AG10803 (cell line): ENCODE results near the gene PRRG2.

Source experiments
- DNase-seq: peaks from one replicate; pipeline ENCODE4 v3.0.0; 2010; ENCODE audit warnings: low read depth
- H3K4me3 ChIP-seq: 2 replicates; pipeline ENCODE4 v1.5.1; 2011; ENCODE audit warnings: mild to moderate bottlenecking, low read length, control low read depth
- TF ChIP-seq, protein P1 (sequence below): conservative IDR thresholded peaks from 2 replicates; pipeline ENCODE4 v1.5.1; 2011; ENCODE audit warnings: mild to moderate bottlenecking, low read length, control low read depth, inconsistent platforms

The PRRG2 gene

DNA sequence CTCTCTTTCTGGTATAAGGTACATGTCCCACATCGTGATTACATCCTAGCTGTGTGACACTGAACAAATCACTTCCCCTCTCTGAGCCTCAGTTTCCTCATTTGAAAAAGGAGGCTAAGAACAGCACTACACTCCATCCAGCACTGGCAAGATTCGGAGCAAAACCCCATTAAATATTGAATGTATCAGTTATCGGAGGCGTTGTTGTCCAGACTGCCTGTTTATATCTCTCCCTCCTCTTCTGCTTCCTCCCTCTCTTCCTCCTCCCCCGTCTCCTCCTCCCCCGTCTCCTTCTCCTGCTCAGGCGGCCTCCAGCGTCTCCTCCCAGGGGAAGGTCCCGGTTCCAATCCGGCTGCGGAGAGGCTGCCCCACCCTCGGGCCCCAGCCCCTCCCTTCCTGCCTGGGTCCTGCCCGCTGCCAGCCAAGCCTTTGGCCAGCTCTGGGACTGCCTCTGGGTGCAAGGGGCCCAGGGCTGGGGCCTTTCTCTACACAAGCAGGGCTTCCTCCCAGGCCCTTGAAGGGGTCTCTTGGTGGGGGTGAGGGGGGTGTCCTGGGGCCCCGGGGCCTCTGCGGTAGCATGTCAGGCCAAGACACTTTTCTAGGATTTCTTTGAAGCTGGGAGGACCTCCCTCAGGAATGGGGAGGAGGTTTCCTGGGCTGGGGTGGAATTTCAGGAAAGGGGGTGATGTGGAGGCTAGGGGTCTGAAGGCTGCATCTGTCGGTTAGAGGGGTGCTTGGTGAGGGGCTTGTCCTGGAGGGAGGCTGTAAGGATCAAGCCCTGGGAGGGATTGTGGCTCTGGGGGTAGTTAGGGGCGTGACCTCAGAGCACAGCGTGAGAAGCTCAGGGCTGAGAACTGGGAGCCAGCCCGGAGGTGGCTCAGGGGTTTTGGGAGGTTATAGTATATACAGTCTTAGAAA lies 57.0 kb downstream of the PRRG2 start:
- TF ChIP-seq, protein P1, sequence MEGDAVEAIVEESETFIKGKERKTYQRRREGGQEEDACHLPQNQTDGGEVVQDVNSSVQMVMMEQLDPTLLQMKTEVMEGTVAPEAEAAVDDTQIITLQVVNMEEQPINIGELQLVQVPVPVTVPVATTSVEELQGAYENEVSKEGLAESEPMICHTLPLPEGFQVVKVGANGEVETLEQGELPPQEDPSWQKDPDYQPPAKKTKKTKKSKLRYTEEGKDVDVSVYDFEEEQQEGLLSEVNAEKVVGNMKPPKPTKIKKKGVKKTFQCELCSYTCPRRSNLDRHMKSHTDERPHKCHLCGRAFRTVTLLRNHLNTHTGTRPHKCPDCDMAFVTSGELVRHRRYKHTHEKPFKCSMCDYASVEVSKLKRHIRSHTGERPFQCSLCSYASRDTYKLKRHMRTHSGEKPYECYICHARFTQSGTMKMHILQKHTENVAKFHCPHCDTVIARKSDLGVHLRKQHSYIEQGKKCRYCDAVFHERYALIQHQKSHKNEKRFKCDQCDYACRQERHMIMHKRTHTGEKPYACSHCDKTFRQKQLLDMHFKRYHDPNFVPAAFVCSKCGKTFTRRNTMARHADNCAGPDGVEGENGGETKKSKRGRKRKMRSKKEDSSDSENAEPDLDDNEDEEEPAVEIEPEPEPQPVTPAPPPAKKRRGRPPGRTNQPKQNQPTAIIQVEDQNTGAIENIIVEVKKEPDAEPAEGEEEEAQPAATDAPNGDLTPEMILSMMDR: no peak
- peak; percentile 82 for DNase-seq
- peak overlapping the region; percentile 87 for H3K4me3 ChIP-seq

DNA sequence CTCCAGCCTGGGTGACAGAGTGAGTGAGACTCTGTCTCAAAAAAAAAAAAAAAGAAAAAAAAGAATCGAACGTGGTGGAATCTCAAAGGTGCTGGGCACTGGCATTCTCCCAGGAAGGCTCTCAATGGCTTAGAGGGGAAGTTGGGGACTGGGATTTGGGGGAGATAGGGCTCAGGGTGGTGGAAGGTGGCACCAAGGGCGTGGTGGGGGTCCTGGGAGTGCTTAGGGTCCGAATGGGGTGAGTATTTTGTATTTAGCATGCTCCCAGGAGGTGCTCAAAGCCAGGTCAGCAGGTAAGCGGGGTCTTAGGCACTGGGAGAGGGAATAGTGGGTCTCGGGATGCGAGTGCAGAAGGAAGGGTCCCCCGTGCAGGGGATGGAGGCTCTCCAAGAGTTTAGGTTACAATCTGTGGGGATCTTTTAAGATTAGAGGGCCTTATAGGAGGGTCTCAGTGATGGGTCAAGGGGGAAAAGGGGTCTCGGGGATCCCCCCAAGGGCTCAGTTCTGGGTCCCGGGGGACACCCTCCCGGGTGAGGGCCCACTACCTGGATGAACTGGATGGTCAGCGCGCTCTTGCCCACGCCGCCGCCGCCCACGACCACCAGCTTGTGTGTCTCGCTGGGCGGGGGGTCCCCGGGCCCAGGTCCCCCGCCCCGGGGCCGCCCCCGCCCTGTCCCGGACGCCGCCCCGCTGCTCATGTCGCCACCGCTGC lies 58.4 kb downstream of the PRRG2 start:
- H3K4me3 ChIP-seq: peak overlapping the region; percentile 87
- TF ChIP-seq, protein P1: no peak
- DNase-seq: no peak

DNA sequence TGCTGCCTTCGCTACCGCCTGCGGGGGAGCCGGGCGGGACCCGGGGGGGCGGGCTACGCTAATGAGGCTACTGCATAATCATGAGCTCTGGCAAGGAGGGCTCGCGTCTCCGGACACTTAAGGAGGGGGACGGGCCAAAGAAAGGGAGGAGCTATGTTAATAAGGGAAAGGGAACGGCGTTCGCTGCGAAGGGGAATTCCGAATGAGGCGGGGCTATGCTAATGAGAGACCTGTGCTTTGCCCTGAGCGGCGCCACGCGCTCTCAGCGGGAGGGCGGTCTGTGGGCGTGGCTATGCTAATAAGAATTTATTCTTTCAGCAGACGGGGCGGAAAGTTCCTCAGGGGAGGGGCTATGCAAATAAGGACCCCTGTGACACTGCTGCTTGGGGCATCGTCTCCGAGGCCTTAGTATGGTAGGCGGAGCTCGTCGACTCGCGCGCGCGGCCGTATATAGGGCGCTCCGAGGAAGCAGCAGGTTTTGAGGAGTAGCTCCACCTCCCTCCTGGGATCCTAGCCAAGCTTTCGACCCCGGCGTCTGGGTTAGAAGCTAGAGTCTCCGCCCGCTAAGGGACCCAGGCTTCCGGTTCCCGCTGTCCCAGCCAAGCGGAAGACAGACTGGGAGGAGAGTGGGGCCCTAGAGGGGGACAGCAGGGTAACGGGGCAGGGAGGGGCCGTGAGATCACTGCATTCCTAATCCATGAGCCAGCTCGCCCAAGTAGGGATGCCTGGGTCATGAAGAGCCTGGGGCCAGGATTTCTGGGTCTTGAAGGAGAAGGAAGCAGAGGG lies 59.2 kb downstream of the PRRG2 start, which contains the start of gene RRAS:
TSS of gene RRAS (minus strand) at position 31 of the 786 bp plus-strand sequence. CDS start 45 bp downstream, outside the sequence.
- TF ChIP-seq, protein P1: no peak
- peak within 1 kb of the TSS; percentile 87 for H3K4me3 ChIP-seq
- DNase-seq: peak; percentile 100
